DOHH2 (cell line): ENCODE data around the gene TPO.

Source experiments
- H3F3A ChIP-seq: fragments of 200-600 bp; sonication (generic), shearing (Covaris generic); 2 replicates; pipeline ENCODE4 v1.6.0; 2016; ENCODE audit warnings: antibody characterized with exemption, mild to moderate bottlenecking; ENCODE audit not compliant: control insufficient read depth, insufficient read depth
- H3K27ac ChIP-seq: fragments of 200-600 bp; sonication (generic); 2 replicates; pipeline ENCODE4 v1.5.1; 2014; ENCODE audit warnings: low read depth, mild to moderate bottlenecking, low read length, moderate library complexity
- H3K27me3 ChIP-seq: fragments of 200-600 bp; sonication (generic); 2 replicates; pipeline ENCODE4 v1.6.1; 2014; ENCODE audit warnings: mild to moderate bottlenecking, low read length, mixed read lengths; ENCODE audit not compliant: control insufficient read depth
- H3K36me3 ChIP-seq: fragments of 200-600 bp; sonication (generic); 2 replicates; pipeline ENCODE4 v1.6.1; 2014; ENCODE audit warnings: mild to moderate bottlenecking, low read length, moderate library complexity, mixed read lengths; ENCODE audit not compliant: control insufficient read depth
- H3K4me1 ChIP-seq: fragments of 200-600 bp; sonication (generic); 2 replicates; pipeline ENCODE4 v1.6.1; 2014; ENCODE audit warnings: mild to moderate bottlenecking, low read length, mixed read lengths; ENCODE audit not compliant: control insufficient read depth
- H3K4me2 ChIP-seq: fragments of 200-600 bp; sonication (generic); 2 replicates; pipeline ENCODE4 v1.6.0; 2014; ENCODE audit warnings: mild to moderate bottlenecking, low read length, moderate library complexity
- H3K4me3 ChIP-seq: fragments of 200-600 bp; sonication (generic); 2 replicates; pipeline ENCODE4 v1.5.1; 2014; ENCODE audit warnings: mild to moderate bottlenecking, low read length, mixed read lengths
- H3K79me2 ChIP-seq: fragments of 200-600 bp; sonication (generic); 2 replicates; pipeline ENCODE4 v1.6.1; 2014; ENCODE audit warnings: mild to moderate bottlenecking, low read length, mixed read lengths; ENCODE audit not compliant: control insufficient read depth
- H3K9me2 ChIP-seq: fragments of 200-600 bp; sonication (generic); replicated peaks from 2 replicates; pipeline ENCODE4 v1.6.1; 2014; ENCODE audit warnings: mild to moderate bottlenecking, low read length, mixed read lengths; ENCODE audit not compliant: control insufficient read depth
- H3K9me3 ChIP-seq: fragments of 200-600 bp; sonication (generic); 2 replicates; pipeline ENCODE4 v1.6.1; 2014; ENCODE audit warnings: antibody characterized with exemption, low read length, mixed read lengths; ENCODE audit not compliant: control insufficient read depth, insufficient read depth
- H4K20me1 ChIP-seq: fragments of 200-600 bp; sonication (generic); 2 replicates; pipeline ENCODE4 v1.6.0; 2014; ENCODE audit warnings: low read depth, mild to moderate bottlenecking, antibody characterized with exemption, low read length, moderate library complexity; ENCODE audit not compliant: control insufficient read depth, insufficient read depth
- EZH2phosphoT487 ChIP-seq: fragments of 200-600 bp; sonication (generic); IDR thresholded peaks from 2 replicates; pipeline ENCODE4 v1.6.1; 2017; ENCODE audit warnings: borderline replicate concordance, mild to moderate bottlenecking, antibody characterized with exemption, low read length, moderate library complexity, mixed read lengths
- TF ChIP-seq, protein P1 (sequence below): fragments of 200-600 bp; sonication (generic); IDR thresholded peaks from one replicate; pipeline ENCODE4 v1.5.1; 2014; ENCODE audit warnings: antibody characterized with exemption, mild to moderate bottlenecking, low read depth, low read length; ENCODE audit not compliant: poor library complexity, severe bottlenecking

TPO gene

DNA sequence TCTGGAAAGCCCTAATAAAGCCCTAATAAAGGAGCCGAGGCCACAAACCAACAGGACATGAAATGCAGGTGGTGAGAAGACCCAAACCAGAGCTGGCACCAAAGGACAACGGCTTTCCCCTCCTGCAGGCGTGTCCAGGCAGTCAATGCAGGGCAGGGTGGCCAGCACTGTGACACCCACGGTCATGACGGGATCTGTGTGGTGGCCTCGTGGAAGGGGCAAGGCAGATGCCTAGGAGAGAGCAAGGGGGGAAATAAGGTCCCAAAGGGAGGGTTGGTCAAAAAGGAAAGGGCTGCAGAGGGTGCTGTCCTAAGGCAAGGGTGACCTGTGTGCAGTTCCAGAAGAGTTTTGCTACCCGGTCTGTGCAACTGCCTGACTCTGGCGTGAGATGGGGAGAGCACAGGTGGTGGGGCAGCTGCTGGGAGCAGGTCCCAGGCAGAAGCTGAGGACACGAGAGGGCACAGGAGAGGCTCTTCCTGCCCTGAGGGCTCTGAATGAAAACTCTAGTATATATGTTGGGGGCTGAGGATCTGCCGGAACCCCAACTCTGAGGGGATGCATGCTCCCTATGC lies 156.7 kb downstream of the TPO start:
- TF ChIP-seq, protein P1, sequence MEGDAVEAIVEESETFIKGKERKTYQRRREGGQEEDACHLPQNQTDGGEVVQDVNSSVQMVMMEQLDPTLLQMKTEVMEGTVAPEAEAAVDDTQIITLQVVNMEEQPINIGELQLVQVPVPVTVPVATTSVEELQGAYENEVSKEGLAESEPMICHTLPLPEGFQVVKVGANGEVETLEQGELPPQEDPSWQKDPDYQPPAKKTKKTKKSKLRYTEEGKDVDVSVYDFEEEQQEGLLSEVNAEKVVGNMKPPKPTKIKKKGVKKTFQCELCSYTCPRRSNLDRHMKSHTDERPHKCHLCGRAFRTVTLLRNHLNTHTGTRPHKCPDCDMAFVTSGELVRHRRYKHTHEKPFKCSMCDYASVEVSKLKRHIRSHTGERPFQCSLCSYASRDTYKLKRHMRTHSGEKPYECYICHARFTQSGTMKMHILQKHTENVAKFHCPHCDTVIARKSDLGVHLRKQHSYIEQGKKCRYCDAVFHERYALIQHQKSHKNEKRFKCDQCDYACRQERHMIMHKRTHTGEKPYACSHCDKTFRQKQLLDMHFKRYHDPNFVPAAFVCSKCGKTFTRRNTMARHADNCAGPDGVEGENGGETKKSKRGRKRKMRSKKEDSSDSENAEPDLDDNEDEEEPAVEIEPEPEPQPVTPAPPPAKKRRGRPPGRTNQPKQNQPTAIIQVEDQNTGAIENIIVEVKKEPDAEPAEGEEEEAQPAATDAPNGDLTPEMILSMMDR = no peak
- TF ChIP-seq EZH2phosphoT487 = no peak
- peaks cover 18% of the 10 kb centered on the region; the same call in 1 of the 2 replicates for H3K9me3 ChIP-seq
- H3K27me3 ChIP-seq = no peaks in the 10 kb centered on the region
- no peak overlapping the region for H3K27ac ChIP-seq
- H3K79me2 ChIP-seq = no peaks in the 10 kb centered on the region
- H3K36me3 ChIP-seq = no peaks in the 10 kb centered on the region
- H3K4me3 ChIP-seq = no peak overlapping the region
- H4K20me1 ChIP-seq = no peaks in the 10 kb centered on the region
- no peaks in the 10 kb centered on the region for H3K4me1 ChIP-seq
- H3F3A ChIP-seq = no peaks in the 10 kb centered on the region
- H3K9me2 ChIP-seq = no peaks in the 10 kb centered on the region
- H3K4me2 ChIP-seq = no peak overlapping the region

- Histone ChIP-seq H3K36me3 (no peaks in the 10 kb centered on the region), H3K4me1 (no peaks in the 10 kb centered on the region), H3F3A (no peaks in the 10 kb centered on the region), H3K27me3 (no peaks in the 10 kb centered on the region), H3K79me2 (no peaks in the 10 kb centered on the region), H3K4me2 (no peak overlapping the region), H4K20me1 (no peaks in the 10 kb centered on the region), H3K9me2 (no peaks in the 10 kb centered on the region), H3K4me3 (no peak overlapping the region), H3K27ac (no peak overlapping the region), H3K9me3 (peaks cover 14% of the 10 kb centered on the region; the same call in 1 of the 2 replicates)
- TF ChIP-seq EZH2phosphoT487 = no peak
- TF ChIP-seq, protein P1 = no peak
Observed at GRCh38 chr2:1571477-1572417, 158.5 kb downstream of the TPO start.

DNA sequence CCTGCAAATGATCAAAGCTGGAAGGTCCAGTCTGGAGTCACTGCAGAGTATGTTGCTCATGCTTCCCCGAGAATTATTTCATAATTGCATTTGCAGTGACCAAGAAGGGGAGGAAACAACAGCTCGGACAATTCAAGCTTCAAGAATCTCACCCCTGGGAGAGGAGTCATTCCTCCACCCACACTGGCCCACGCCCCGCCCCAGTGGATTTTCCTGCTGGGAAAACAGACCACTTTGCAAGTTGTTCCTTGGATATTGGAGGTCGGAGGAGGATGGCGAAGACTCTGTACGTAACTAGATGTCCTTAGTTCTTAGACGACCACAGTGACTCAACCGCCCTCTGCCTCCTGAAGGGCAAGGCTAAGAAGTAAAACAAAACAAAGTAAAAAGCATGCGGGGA lies 159.4 kb downstream of the TPO start:
- Histone ChIP-seq H3K4me1 (no peaks in the 10 kb centered on the region), H3K79me2 (no peaks in the 10 kb centered on the region), H3K36me3 (no peaks in the 10 kb centered on the region), H3K9me2 (no peaks in the 10 kb centered on the region), H3K4me3 (no peak overlapping the region), H3K9me3 (peaks cover 5% of the 10 kb centered on the region; the same call in 1 of the 2 replicates), H3F3A (no peaks in the 10 kb centered on the region), H3K27me3 (no peaks in the 10 kb centered on the region), H3K4me2 (no peak overlapping the region), H3K27ac (no peak overlapping the region), H4K20me1 (no peaks in the 10 kb centered on the region)
- TF ChIP-seq, protein P1 = no peak
- TF ChIP-seq EZH2phosphoT487 = no peak
